HepG2 (cell line): ENCODE measurements around the gene SF1. TPM values are rescaled to one million over a fixed set of nuclear protein-coding genes. Genes with fewer than 3 reads are reported as not detected.

Source experiments
- EHMT2 ChIP-seq: fragments of 200-600 bp; sonication (generic); IDR thresholded peaks from 2 replicates; pipeline ENCODE4 v1.7.0; 2017; ENCODE audit warnings: antibody characterized with exemption, low read depth, low read length, borderline replicate concordance
- FOXK1 ChIP-seq: sonication (generic); formaldehyde crosslinking; IDR thresholded peaks from 2 replicates; pipeline ENCODE4 v1.4.0; 2020; ENCODE audit warnings: low read depth, missing genetic modification reagents, borderline replicate concordance
- GATAD1 ChIP-seq: IDR thresholded peaks from 2 replicates; pipeline ENCODE4 v1.6.1; 2016; ENCODE audit warnings: missing genetic modification reagents, missing compliant biosample characterization
- HDAC2 ChIP-seq: sonication (generic); formaldehyde crosslinking; IDR thresholded peaks from 2 replicates; pipeline ENCODE4 v1.4.0; 2020; ENCODE audit warnings: missing genetic modification reagents
- HMGA1 ChIP-seq: sonication (generic); formaldehyde crosslinking; conservative IDR thresholded peaks from 2 replicates; pipeline ENCODE4 v1.4.0; 2020; ENCODE audit warnings: missing genetic modification reagents
- MED8 ChIP-seq: sonication (generic); formaldehyde crosslinking; IDR thresholded peaks from 2 replicates; pipeline ENCODE4 v1.8.1; 2023; ENCODE audit warnings: mild to moderate bottlenecking, missing genetic modification reagents; ENCODE audit not compliant: insufficient replicate concordance
- MTA1 ChIP-seq: sonication (generic); formaldehyde crosslinking; IDR thresholded peaks from 2 replicates; pipeline ENCODE4 v1.4.0; 2020; ENCODE audit warnings: missing genetic modification reagents, mild to moderate bottlenecking, borderline replicate concordance
- MTF1 ChIP-seq: sonication (generic); formaldehyde crosslinking; IDR thresholded peaks from 2 replicates; pipeline ENCODE4 v1.5.0; 2020; ENCODE audit warnings: missing genetic modification reagents
- RELA ChIP-seq: sonication (generic); formaldehyde crosslinking; IDR thresholded peaks from 2 replicates; pipeline ENCODE4 v1.4.0; 2020; ENCODE audit warnings: missing genetic modification reagents
- ZFP62 ChIP-seq: sonication (generic); formaldehyde crosslinking; IDR thresholded peaks from 2 replicates; pipeline ENCODE4 v1.4.0; 2020; ENCODE audit warnings: missing genetic modification reagents
- ZNF101 ChIP-seq: sonication (generic); formaldehyde crosslinking; IDR thresholded peaks from 2 replicates; pipeline ENCODE4 v1.4.0; 2020; ENCODE audit warnings: mild to moderate bottlenecking, low read depth, missing genetic modification reagents, borderline replicate concordance
- ZNF335 ChIP-seq: sonication (generic); formaldehyde crosslinking; IDR thresholded peaks from 2 replicates; pipeline ENCODE4 v1.4.0; 2020; ENCODE audit warnings: missing genetic modification reagents
- ZNF343 ChIP-seq: sonication (generic); formaldehyde crosslinking; IDR thresholded peaks from 2 replicates; pipeline ENCODE4 v1.4.0; 2020; ENCODE audit warnings: mild to moderate bottlenecking, missing genetic modification reagents
- ZNF562 ChIP-seq: sonication (generic); formaldehyde crosslinking; IDR thresholded peaks from 2 replicates; pipeline ENCODE4 v1.8.0; 2022; ENCODE audit warnings: missing genetic modification reagents, borderline replicate concordance
- ZNF670 ChIP-seq: sonication (generic); formaldehyde crosslinking; IDR thresholded peaks from 2 replicates; pipeline ENCODE4 v1.8.0; 2022; ENCODE audit warnings: mild to moderate bottlenecking, missing genetic modification reagents, borderline replicate concordance
- ZNF674 ChIP-seq: sonication (generic); formaldehyde crosslinking; IDR thresholded peaks from 2 replicates; pipeline ENCODE4 v1.5.0; 2020; ENCODE audit warnings: low read depth, mild to moderate bottlenecking, missing genetic modification reagents
- ZNF788 ChIP-seq: sonication (generic); formaldehyde crosslinking; IDR thresholded peaks from 2 replicates; pipeline ENCODE4 v1.5.0; 2020; ENCODE audit warnings: mild to moderate bottlenecking, missing genetic modification reagents, borderline replicate concordance
- polyA plus RNA-seq, 8 experiments: library from polyadenylated mRNA; depleted of rRNA in 3 of 8; stranded (reverse) in 7 of 8; unstranded in 1 of 8; fragments of >200 nt; fragmentation: Illumina TruSeq in 4 of 8; extraction: Trizol in 4 of 8; gene quantifications; 2 replicates each; pipeline versions ENCODE4 v1.2.1 to v1.2.3, GENCODE V29; 2011 to 2016; ENCODE audit warnings: low read depth in 4 of 8, missing spikeins in 1 of 8, mixed read lengths in 1 of 8; ENCODE audit not compliant: insufficient read depth in 1 of 8
- total RNA-seq, 5 experiments: library from RNA; depleted of rRNA; stranded (reverse); fragments of >200 nt; fragmentation: Illumina TruSeq; extraction: Trizol; gene quantifications; 2 replicates each; pipeline ENCODE4 v1.2.3, GENCODE V29; 2016; ENCODE audit warnings: low read depth in 1 of 5
- TF ChIP-seq, protein P1 (sequence below): sonication (generic); formaldehyde crosslinking; IDR thresholded peaks from 2 replicates; pipeline ENCODE4 v1.8.1; 2023; ENCODE audit warnings: mild to moderate bottlenecking, missing genetic modification reagents, borderline replicate concordance
- TF ChIP-seq, protein P2 (sequence below): sonication (generic); formaldehyde crosslinking; IDR thresholded peaks from 2 replicates; pipeline ENCODE4 v1.5.0; 2020; ENCODE audit warnings: mild to moderate bottlenecking, missing genetic modification reagents, borderline replicate concordance
- TF ChIP-seq, protein P3 (sequence below): sonication (generic); formaldehyde crosslinking; IDR thresholded peaks from 2 replicates; pipeline ENCODE4 v1.4.0; 2020; ENCODE audit warnings: missing genetic modification reagents
- TF ChIP-seq, protein P4 (sequence below): sonication (generic); formaldehyde crosslinking; IDR thresholded peaks from 2 replicates; pipeline ENCODE4 v1.5.0; 2020; ENCODE audit warnings: missing genetic modification reagents

Gene SF1
- total and polyA plus RNA-seq, 2 of the 13 experiments (the other 11 are each of a cell fraction or from before 2014, with no cell fraction given) = 55.5 to 70.4 TPM

DNA sequence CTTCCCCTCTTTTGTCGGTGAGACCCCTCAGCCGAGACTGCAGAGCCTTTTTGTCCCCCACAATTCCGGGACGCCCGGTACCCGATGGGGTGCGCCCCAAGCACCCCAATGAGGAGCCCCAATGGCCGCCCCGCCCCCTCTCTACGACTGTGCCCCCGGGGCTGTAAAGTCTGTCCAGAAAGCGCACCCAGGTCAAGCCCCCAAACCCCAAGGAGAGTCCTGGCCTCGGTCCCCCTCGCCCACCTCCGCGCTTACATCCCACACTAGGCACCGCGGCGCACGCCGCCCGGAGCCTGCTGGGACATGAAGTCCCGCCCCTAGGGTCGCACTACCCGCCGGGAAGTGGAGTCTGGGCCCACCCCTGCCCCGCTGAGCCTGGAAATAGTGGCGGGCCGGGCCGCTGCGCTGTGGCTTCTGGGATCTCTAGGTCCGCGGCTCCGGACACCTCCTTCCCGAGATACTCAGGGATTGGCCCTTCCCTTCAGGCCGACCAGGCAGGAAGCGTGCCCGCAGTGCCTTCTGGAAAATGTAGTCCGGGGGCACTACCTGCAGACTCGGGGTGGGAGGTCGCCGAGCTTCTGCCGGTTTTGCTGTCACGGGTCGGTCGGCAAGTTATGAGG, 32.0 kb upstream of the SF1 start, which contains the start of gene MEN1 (continued):
- TF ChIP-seq ZNF670 (CRISPR knock-in tag) (no peak), ZFP62 (CRISPR knock-in tag) (0 out of 2 replicates have a peak, but pooled peaks have one; percentile 57), MED8 (no peak), ZNF335 (CRISPR knock-in tag) (peak; percentile 94), EHMT2 (no peak), MTF1 (no peak), ZNF343 (CRISPR knock-in tag) (peak; percentile 84; the same call in 1 of the 2 replicates), HDAC2 (0 out of 2 replicates have a peak, but pooled peaks have one; percentile 29), RELA (CRISPR knock-in tag) (no peak), FOXK1 (CRISPR knock-in tag) (peak; percentile 42; the same call in 1 of the 2 replicates), HMGA1 (CRISPR knock-in tag) (no peak), GATAD1 (CRISPR knock-in tag) (peak; percentile 87), ZNF562 (CRISPR knock-in tag) (no peak), ZNF788 (CRISPR knock-in tag) (peak; percentile 53; the same call in 1 of the 2 replicates), MTA1 (CRISPR knock-in tag) (0 out of 2 replicates have a peak, but pooled peaks have one; percentile 20), ZNF674 (CRISPR knock-in tag) (no peak), ZNF101 (CRISPR knock-in tag) (no peak)
- TF ChIP-seq, protein P1, sequence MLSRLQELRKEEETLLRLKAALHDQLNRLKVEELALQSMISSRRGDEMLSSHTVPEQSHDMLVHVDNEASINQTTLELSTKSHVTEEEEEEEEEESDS (CRISPR knock-in tag) = no peak
- TF ChIP-seq, protein P2, sequence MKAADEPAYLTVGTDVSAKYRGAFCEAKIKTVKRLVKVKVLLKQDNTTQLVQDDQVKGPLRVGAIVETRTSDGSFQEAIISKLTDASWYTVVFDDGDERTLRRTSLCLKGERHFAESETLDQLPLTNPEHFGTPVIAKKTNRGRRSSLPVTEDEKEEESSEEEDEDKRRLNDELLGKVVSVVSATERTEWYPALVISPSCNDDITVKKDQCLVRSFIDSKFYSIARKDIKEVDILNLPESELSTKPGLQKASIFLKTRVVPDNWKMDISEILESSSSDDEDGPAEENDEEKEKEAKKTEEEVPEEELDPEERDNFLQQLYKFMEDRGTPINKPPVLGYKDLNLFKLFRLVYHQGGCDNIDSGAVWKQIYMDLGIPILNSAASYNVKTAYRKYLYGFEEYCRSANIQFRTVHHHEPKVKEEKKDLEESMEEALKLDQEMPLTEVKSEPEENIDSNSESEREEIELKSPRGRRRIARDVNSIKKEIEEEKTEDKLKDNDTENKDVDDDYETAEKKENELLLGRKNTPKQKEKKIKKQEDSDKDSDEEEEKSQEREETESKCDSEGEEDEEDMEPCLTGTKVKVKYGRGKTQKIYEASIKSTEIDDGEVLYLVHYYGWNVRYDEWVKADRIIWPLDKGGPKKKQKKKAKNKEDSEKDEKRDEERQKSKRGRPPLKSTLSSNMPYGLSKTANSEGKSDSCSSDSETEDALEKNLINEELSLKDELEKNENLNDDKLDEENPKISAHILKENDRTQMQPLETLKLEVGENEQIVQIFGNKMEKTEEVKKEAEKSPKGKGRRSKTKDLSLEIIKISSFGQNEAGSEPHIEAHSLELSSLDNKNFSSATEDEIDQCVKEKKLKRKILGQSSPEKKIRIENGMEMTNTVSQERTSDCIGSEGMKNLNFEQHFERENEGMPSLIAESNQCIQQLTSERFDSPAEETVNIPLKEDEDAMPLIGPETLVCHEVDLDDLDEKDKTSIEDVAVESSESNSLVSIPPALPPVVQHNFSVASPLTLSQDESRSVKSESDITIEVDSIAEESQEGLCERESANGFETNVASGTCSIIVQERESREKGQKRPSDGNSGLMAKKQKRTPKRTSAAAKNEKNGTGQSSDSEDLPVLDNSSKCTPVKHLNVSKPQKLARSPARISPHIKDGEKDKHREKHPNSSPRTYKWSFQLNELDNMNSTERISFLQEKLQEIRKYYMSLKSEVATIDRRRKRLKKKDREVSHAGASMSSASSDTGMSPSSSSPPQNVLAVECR (CRISPR knock-in tag) = peak; percentile 88
- TF ChIP-seq, protein P3, sequence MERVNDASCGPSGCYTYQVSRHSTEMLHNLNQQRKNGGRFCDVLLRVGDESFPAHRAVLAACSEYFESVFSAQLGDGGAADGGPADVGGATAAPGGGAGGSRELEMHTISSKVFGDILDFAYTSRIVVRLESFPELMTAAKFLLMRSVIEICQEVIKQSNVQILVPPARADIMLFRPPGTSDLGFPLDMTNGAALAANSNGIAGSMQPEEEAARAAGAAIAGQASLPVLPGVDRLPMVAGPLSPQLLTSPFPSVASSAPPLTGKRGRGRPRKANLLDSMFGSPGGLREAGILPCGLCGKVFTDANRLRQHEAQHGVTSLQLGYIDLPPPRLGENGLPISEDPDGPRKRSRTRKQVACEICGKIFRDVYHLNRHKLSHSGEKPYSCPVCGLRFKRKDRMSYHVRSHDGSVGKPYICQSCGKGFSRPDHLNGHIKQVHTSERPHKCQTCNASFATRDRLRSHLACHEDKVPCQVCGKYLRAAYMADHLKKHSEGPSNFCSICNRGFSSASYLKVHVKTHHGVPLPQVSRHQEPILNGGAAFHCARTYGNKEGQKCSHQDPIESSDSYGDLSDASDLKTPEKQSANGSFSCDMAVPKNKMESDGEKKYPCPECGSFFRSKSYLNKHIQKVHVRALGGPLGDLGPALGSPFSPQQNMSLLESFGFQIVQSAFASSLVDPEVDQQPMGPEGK (CRISPR knock-in tag) = no peak
- TF ChIP-seq, protein P4, sequence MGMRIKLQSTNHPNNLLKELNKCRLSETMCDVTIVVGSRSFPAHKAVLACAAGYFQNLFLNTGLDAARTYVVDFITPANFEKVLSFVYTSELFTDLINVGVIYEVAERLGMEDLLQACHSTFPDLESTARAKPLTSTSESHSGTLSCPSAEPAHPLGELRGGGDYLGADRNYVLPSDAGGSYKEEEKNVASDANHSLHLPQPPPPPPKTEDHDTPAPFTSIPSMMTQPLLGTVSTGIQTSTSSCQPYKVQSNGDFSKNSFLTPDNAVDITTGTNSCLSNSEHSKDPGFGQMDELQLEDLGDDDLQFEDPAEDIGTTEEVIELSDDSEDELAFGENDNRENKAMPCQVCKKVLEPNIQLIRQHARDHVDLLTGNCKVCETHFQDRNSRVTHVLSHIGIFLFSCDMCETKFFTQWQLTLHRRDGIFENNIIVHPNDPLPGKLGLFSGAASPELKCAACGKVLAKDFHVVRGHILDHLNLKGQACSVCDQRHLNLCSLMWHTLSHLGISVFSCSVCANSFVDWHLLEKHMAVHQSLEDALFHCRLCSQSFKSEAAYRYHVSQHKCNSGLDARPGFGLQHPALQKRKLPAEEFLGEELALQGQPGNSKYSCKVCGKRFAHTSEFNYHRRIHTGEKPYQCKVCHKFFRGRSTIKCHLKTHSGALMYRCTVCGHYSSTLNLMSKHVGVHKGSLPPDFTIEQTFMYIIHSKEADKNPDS = peak; percentile 77; the same call in 1 of the 2 replicates
